Endothelial cell of umbilical vein (primary cell): ENCODE measurements around the gene MAPK8IP3.

Experiments
- CTCF ChIP-seq, 2 donors: IDR thresholded peaks; 1 replicate in 1 of 2; 2 replicates in 1 of 2; pipeline ENCODE4 v1.5.1; 2011; ENCODE audit warnings: low read length in 2 of 2, mild to moderate bottlenecking in 2 of 2, moderate library complexity in 2 of 2, control low read depth in 1 of 2, inconsistent platforms in 1 of 2, low read depth in 1 of 2; ENCODE audit not compliant: insufficient read depth in 1 of 2; ENCODE audit errors: extremely low read depth in 1 of 2
- EZH2 ChIP-seq: IDR thresholded peaks from 2 replicates; pipeline ENCODE4 v1.6.1; 2012; ENCODE audit warnings: borderline replicate concordance, low read depth, mild to moderate bottlenecking, moderate library complexity, low read length, inconsistent platforms; ENCODE audit not compliant: severe bottlenecking
- MAX ChIP-seq: IDR thresholded peaks from 2 replicates; pipeline ENCODE4 v1.6.1; 2011; ENCODE audit not compliant: insufficient read depth, insufficient read length
- POLR2A ChIP-seq: IDR thresholded peaks from 2 replicates; pipeline ENCODE4 v1.6.1; 2012; ENCODE audit warnings: low read depth, mild to moderate bottlenecking, control low read depth, low read length
- POLR2AphosphoS5 ChIP-seq: IDR thresholded peaks from 2 replicates; pipeline ENCODE4 v1.6.1; 2012; ENCODE audit warnings: low read depth, mild to moderate bottlenecking, control low read depth, low read length, moderate library complexity; ENCODE audit not compliant: insufficient read depth

GRCh38 chr16:1761751-1762150 lies 55.8 kb downstream of the MAPK8IP3 start:
- TF ChIP-seq CTCF (IDR thresholded peaks at IDR 0.05; ENCODE audit: extremely low read depth in 1 of 2, insufficient read depth in 1 of 2, low read depth in 1 of 2, low read length in 2 of 2) (no peak), POLR2AphosphoS5 (no peak), EZH2 (no peak), POLR2A (no peak), MAX (no peak)
